B cell (primary cell): ENCODE results near the gene PHEX. TPM values are rescaled to one million over a fixed set of nuclear protein-coding genes. Genes with fewer than 3 reads are reported as not detected.

Experiments used
- ATAC-seq: fragments of 200-7000 bp; cut with Tn5 transposase; one replicate; pipeline ENCODE4 v1.10.0; 2021; ENCODE audit warnings: low read depth, mild to moderate bottlenecking, moderate number of reproducible peaks, moderate library complexity
- CTCF ChIA-PET: fragments of 350-600 bp; sonication (Branson Sonifier 250); formaldehyde crosslinking; loops from one replicate; lab custom pipeline; 2021; ENCODE audit warnings: antibody characterized with exemption, inconsistent platforms; lab: Charles Lee
- POLR2A ChIA-PET: fragments of 350-600 bp; sonication (Branson Sonifier 250); formaldehyde crosslinking; loops from one replicate; lab custom pipeline; 2021; ENCODE audit warnings: antibody characterized with exemption; lab: Charles Lee
- DNase-seq: peaks from one replicate; pipeline ENCODE4 v3.0.0; 2013
- H2AFZ ChIP-seq: 2 replicates; pipeline ENCODE4 v1.6.1; 2012; ENCODE audit warnings: mild to moderate bottlenecking, low read depth, low read length; ENCODE audit not compliant: insufficient read depth, poor library complexity, severe bottlenecking
- H3K27ac ChIP-seq, 2 donors: 1 replicate in 1 of 2; 2 replicates in 1 of 2; pipeline ENCODE4 v1.5.1; 2012 to 2013; ENCODE audit warnings: low read length in 2 of 2, mild to moderate bottlenecking in 2 of 2, moderate library complexity in 1 of 2
- H3K27me3 ChIP-seq, 4 experiments: fragments of 200-600 bp in 1 of 4; sonication (generic) in 1 of 4; replicated peaks in 1 of 4; 1 replicate in 2 of 4; 2 replicates in 2 of 4; pipeline versions ENCODE4 v1.6.1 to v1.7.0; 2013 to 2016; ENCODE audit warnings: low read length in 3 of 4, mild to moderate bottlenecking in 2 of 4, mixed read lengths in 1 of 4, moderate library complexity in 1 of 4; ENCODE audit not compliant: insufficient read depth in 4 of 4, control insufficient read depth in 3 of 4; ENCODE audit errors: control extremely low read depth in 1 of 4
- H3K36me3 ChIP-seq, 2 experiments: replicated peaks in 1 of 2; 1 replicate in 1 of 2; 2 replicates in 1 of 2; pipeline versions ENCODE4 v1.6.1 to v1.7.1; 2013; ENCODE audit warnings: low read length in 1 of 2; ENCODE audit not compliant: insufficient read depth in 2 of 2, control insufficient read depth in 1 of 2; ENCODE audit errors: control extremely low read depth in 1 of 2, extremely low read depth in 1 of 2
- H3K4me1 ChIP-seq, 2 donors: fragments of 200-600 bp in 1 of 2; sonication (generic) in 1 of 2; 1 replicate in 1 of 2; 2 replicates in 1 of 2; pipeline versions ENCODE4 v1.5.1 to v1.6.1; 2013 to 2017; ENCODE audit warnings: low read length in 2 of 2; ENCODE audit not compliant: control insufficient read depth in 2 of 2, insufficient read depth in 2 of 2
- H3K4me2 ChIP-seq: replicated peaks from 2 replicates; pipeline ENCODE3; 2012; ENCODE audit warnings: mild to moderate bottlenecking, low read depth, low read length; ENCODE audit not compliant: poor library complexity, severe bottlenecking
- H3K4me3 ChIP-seq, 5 experiments: fragments of 200-600 bp in 1 of 5; sonication (generic) in 1 of 5; 1 replicate in 3 of 5; 2 replicates in 2 of 5; pipeline versions ENCODE4 v1.5.1 to v1.7.0; 2011 to 2016; ENCODE audit warnings: low read length in 4 of 5, mild to moderate bottlenecking in 4 of 5, low read depth in 2 of 5, control low read depth in 1 of 5, moderate library complexity in 1 of 5; ENCODE audit not compliant: insufficient read depth in 1 of 5; ENCODE audit errors: control extremely low read depth in 1 of 5, extremely low read depth in 1 of 5
- H3K79me2 ChIP-seq: fragments of 200-600 bp; sonication (generic); one replicate; pipeline ENCODE4 v1.6.0; 2016; ENCODE audit warnings: low read length; ENCODE audit not compliant: control insufficient read depth, insufficient read depth
- H3K9ac ChIP-seq: fragments of 200-600 bp; sonication (generic); 2 replicates; pipeline ENCODE4 v1.6.1; 2017; ENCODE audit warnings: mild to moderate bottlenecking, low read length, moderate library complexity
- H3K9me3 ChIP-seq, 3 donors: one replicate each; pipeline versions ENCODE4 v1.6.1 to v1.7.1; 2013; ENCODE audit warnings: low read length in 2 of 3; ENCODE audit not compliant: control insufficient read depth in 2 of 3, insufficient read depth in 1 of 3; ENCODE audit errors: control extremely low read depth in 1 of 3
- H4K20me1 ChIP-seq: 2 replicates; pipeline ENCODE4 v1.6.0; 2012; ENCODE audit warnings: mild to moderate bottlenecking, low read length; ENCODE audit not compliant: insufficient read depth, control insufficient read depth, poor library complexity, severe bottlenecking
- H3K27ac Mint-ChIP-seq: one replicate; pipeline ENCODE4 v1.8.0; 2021; ENCODE audit warnings: mixed read lengths
- H3K27me3 Mint-ChIP-seq: one replicate; pipeline ENCODE4 v1.8.0; 2021; ENCODE audit warnings: mixed read lengths
- H3K4me1 Mint-ChIP-seq: one replicate; pipeline ENCODE4 v1.8.0; 2021; ENCODE audit warnings: mixed read lengths
- H3K4me3 Mint-ChIP-seq: one replicate; pipeline ENCODE4 v1.8.0; 2021; ENCODE audit warnings: mixed read lengths
- H3K9me3 Mint-ChIP-seq: one replicate; pipeline ENCODE4 v1.8.0; 2022; ENCODE audit warnings: mixed read lengths; ENCODE audit not compliant: insufficient read depth
- EZH2 ChIP-seq: IDR thresholded peaks from 2 replicates; pipeline ENCODE4 v1.6.1; 2012; ENCODE audit warnings: borderline replicate concordance, low read depth, mild to moderate bottlenecking, moderate library complexity, low read length; ENCODE audit not compliant: insufficient read depth, poor library complexity, severe bottlenecking
- WGBS: methylation state at CpG from one replicate; pipeline ENCODE4 v1.1.5; 2013; ENCODE audit warnings: missing lambda C conversion rate; ENCODE audit not compliant: insufficient coverage; 5-methylcytosine and 5-hydroxymethylcytosine counted together
- intact Hi-C: fragments of 100-400 bp; cut with micrococcal nuclease; formaldehyde crosslinking; loops from one replicate; pipeline ENCODE4 v1.10.0; 2022
- polyA plus RNA-seq: library from polyadenylated mRNA; depleted of rRNA; stranded (reverse); fragments of >200 nt; gene quantifications from 2 replicates; pipeline ENCODE4 v1.2.3, GENCODE V29; 2012
- total RNA-seq, 2 donors: library from RNA; stranded (reverse); fragments of 120-200 nt in 1 of 2; gene quantifications; 1 replicate in 1 of 2; 2 replicates in 1 of 2; pipeline versions ENCODE4 v1.2.3 to v1.2.4, GENCODE V29; 2013 to 2022
- TF ChIP-seq, protein P1 (sequence below): fragments of 200-600 bp; IDR thresholded peaks from one replicate; pipeline ENCODE4 v1.8.0; 2022; ENCODE audit warnings: antibody characterized with exemption, mild to moderate bottlenecking

Gene PHEX
- total and polyA plus RNA-seq, 2 donors (not counting 1 experiment from before 2014, with no cell fraction given) = 0.01 to 0.15 TPM

DNA sequence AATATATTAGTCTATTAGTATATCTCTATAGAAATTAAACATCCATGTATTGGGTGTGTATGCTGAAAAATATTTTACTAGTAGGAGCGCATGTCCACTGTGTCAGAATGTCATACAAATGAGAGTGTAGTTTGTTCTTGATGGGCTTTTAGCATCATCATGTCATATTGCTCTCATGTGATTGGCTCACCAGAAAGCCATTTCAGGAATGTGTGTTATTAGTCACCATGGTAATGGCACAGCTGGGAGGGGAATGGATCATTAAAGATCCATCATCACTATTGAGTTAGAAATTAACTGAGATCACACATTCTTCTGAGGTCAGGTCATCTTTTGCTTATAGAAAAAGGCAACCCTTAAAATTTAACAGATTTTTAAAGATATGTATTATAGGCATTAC lies 77.3 kb downstream of the PHEX start:
- WGBS = no CpG with 5 or more reads among the region's 1 CpG
- no peak overlapping the region for H3K27ac Mint-ChIP-seq

GRCh38 chrX:22110729-22111494 lies 78.8 kb downstream of the PHEX start:
- no peaks in the 10 kb centered on the region for H3K4me1 Mint-ChIP-seq
- ChIA-PET CTCF (no interaction called here), POLR2A (no interaction called here)
- H3K27ac Mint-ChIP-seq = no peak overlapping the region
- Histone ChIP-seq H3K36me3 (no peaks in the 10 kb centered on the region), H3K9me3 (no peaks in the 10 kb centered on the region), H3K4me3 (no peak overlapping the region), H3K27me3 (no peaks in the 10 kb centered on the region), H3K9ac (no peak overlapping the region), H3K79me2 (no peaks in the 10 kb centered on the region), H3K27ac (no peak overlapping the region), H3K4me2 (no peak overlapping the region), H2AFZ (no peak overlapping the region), H4K20me1 (no peaks in the 10 kb centered on the region), H3K4me1 (no peaks in the 10 kb centered on the region)
- TF ChIP-seq, protein P1, sequence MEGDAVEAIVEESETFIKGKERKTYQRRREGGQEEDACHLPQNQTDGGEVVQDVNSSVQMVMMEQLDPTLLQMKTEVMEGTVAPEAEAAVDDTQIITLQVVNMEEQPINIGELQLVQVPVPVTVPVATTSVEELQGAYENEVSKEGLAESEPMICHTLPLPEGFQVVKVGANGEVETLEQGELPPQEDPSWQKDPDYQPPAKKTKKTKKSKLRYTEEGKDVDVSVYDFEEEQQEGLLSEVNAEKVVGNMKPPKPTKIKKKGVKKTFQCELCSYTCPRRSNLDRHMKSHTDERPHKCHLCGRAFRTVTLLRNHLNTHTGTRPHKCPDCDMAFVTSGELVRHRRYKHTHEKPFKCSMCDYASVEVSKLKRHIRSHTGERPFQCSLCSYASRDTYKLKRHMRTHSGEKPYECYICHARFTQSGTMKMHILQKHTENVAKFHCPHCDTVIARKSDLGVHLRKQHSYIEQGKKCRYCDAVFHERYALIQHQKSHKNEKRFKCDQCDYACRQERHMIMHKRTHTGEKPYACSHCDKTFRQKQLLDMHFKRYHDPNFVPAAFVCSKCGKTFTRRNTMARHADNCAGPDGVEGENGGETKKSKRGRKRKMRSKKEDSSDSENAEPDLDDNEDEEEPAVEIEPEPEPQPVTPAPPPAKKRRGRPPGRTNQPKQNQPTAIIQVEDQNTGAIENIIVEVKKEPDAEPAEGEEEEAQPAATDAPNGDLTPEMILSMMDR = no peak
- no peak for TF ChIP-seq EZH2
- no peak for DNase-seq
- WGBS = no CpG with 5 or more reads among the region's 6 CpGs
- intact Hi-C loops = no loop called here
- H3K27me3 Mint-ChIP-seq = no peaks in the 10 kb centered on the region
- ATAC-seq = no peak
- H3K9me3 Mint-ChIP-seq = no peaks in the 10 kb centered on the region
- no peak overlapping the region for H3K4me3 Mint-ChIP-seq

More for the DNA sequence above, 77.3 kb downstream of the PHEX start:
- H3K9me3 ChIP-seq = no peaks in the 10 kb centered on the region
- TF ChIP-seq EZH2 = no peak
- TF ChIP-seq, protein P1 = no peak
- Mint-ChIP-seq H3K4me3 (no peak overlapping the region), H3K9me3 (no peaks in the 10 kb centered on the region), H3K27me3 (no peaks in the 10 kb centered on the region), H3K4me1 (no peaks in the 10 kb centered on the region)
- ChIA-PET CTCF (no interaction called here), POLR2A (no interaction called here)
- intact Hi-C loops = no loop called here
- no peak overlapping the region for H3K9ac ChIP-seq
- H3K36me3 ChIP-seq = no peaks in the 10 kb centered on the region
- ATAC-seq = no peak
- no peak for DNase-seq
- H3K79me2 ChIP-seq = no peaks in the 10 kb centered on the region
- H4K20me1 ChIP-seq = no peaks in the 10 kb centered on the region
- H3K4me1 ChIP-seq = no peaks in the 10 kb centered on the region
- no peaks in the 10 kb centered on the region for H3K27me3 ChIP-seq
- no peak overlapping the region for H2AFZ ChIP-seq
- H3K27ac ChIP-seq = no peak overlapping the region
- H3K4me2 ChIP-seq = no peak overlapping the region
- H3K4me3 ChIP-seq = no peak overlapping the region
